ENCODE results near the gene FXYD4. TPM values are rescaled to one million over a fixed set of nuclear protein-coding genes. Genes with fewer than 3 reads are reported as not detected.

The FXYD4 gene
- polyA plus RNA-seq, 1 experiment: not detected

DNA sequence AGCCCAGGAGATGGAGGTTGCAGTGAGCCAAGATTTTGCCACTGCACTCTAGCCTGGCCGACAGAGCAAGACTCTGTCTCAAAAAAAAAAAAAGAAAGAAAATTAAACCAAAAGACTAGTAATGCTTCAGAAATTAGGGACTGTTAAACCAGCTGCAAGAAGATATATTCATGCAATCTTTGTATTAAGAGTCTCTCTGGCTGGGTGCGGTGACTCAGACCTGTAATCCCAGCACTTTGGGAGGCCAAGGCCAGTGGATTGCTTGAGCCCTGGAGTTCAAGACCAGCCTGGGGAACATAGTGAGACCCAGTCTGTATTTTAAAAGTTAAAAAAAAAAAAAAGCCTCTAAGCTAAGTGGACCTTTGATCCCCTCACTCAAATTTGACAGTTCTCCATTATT, 40.1 kb downstream of the FXYD4 start:
- DNase-seq (ENCODE audit: low read depth, low spot score): no peak
- H3K4me3 ChIP-seq (ENCODE audit: low read depth, low read length): no peak overlapping the region
- no peaks in the 10 kb centered on the region; the same call in 1 of the 2 replicates for H3K9me3 ChIP-seq (ENCODE audit: control insufficient read depth, insufficient read depth, low read length)
- TF ChIP-seq, protein P1, sequence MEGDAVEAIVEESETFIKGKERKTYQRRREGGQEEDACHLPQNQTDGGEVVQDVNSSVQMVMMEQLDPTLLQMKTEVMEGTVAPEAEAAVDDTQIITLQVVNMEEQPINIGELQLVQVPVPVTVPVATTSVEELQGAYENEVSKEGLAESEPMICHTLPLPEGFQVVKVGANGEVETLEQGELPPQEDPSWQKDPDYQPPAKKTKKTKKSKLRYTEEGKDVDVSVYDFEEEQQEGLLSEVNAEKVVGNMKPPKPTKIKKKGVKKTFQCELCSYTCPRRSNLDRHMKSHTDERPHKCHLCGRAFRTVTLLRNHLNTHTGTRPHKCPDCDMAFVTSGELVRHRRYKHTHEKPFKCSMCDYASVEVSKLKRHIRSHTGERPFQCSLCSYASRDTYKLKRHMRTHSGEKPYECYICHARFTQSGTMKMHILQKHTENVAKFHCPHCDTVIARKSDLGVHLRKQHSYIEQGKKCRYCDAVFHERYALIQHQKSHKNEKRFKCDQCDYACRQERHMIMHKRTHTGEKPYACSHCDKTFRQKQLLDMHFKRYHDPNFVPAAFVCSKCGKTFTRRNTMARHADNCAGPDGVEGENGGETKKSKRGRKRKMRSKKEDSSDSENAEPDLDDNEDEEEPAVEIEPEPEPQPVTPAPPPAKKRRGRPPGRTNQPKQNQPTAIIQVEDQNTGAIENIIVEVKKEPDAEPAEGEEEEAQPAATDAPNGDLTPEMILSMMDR (IDR thresholded peaks at IDR 0.05; ENCODE audit: low read depth, low read length): no peak
- no peaks in the 10 kb centered on the region for H3K27me3 ChIP-seq (ENCODE audit: control insufficient read depth, insufficient read depth, low read length)
- POLR2A ChIA-PET: no interaction called here
- no peak overlapping the region for H3K27ac ChIP-seq (ENCODE audit: low read depth, low read length)
- CTCF ChIA-PET: no interaction called here

DNA sequence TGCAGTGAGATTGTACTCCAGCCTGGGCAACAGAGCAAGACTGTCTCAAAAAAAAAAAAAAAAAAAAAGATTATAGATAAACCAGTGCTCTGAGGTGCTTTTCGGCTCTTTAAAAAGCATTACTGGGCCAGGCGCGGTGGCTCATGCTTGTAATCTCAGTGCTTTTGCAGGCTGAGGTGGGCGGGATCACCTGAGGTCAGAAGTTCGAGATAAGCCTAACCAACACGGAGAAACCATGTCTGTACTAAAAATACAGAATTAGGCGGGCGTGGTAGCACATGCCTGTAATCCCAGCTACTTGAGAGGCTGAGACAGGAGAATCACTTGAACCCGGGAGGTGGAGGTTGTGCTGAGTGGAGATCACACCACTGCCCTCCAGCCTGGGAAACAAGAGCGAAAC, 44.1 kb downstream of the FXYD4 start:
- Histone ChIP-seq H3K9me3 (ENCODE audit: control insufficient read depth, insufficient read depth, low read length) (peaks cover 4% of the 10 kb centered on the region; the same call in 1 of the 2 replicates), H3K27ac (ENCODE audit: low read depth, low read length) (no peak overlapping the region), H3K27me3 (ENCODE audit: control insufficient read depth, insufficient read depth, low read length) (no peaks in the 10 kb centered on the region), H3K4me3 (ENCODE audit: low read depth, low read length) (no peak overlapping the region)
- TF ChIP-seq, protein P1 (IDR thresholded peaks at IDR 0.05; ENCODE audit: low read depth, low read length): no peak
- CTCF ChIA-PET: no interaction called here
- no peak for DNase-seq (ENCODE audit: low read depth, low spot score)
- POLR2A ChIA-PET: no interaction called here

DNA sequence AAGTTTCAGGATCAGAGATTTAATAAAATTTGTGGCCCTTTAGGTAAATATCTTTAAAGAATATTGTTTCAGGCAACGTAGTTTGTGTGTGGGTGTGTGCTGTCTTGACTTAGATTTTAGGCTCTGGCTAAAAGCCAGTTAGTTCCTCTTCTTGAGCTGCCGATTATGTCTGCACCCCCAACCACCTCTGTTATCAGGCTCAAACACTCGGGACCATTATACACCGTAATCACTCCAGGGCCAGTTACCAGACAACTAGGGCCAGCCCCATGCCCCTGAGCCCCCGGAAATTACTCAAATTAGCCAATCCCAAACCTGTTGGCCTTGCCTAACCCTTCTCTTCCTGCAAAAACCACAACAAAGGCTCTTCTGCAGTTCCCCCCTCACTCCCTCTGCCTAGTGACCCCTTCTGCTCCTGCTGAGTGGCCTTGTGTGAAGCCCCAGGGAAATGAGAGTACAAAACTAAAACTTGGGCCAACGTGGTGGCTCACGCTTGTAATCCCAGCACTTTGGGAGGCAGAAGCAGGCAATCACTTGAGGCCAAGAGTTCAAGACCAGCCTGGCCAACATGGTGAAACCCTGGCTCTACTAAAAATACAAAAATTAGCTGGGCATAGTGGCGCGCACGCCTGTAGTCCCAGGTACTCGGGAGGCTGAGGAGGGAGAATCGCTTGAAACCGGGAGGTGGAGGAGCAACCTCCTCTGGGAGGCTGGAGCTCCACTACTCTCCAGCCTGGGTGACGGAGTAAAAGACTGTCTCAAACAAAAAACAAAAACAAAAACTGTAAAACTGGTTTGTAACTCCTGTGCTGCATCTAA, 46.7 kb downstream of the FXYD4 start:
- Histone ChIP-seq H3K9me3 (ENCODE audit: control insufficient read depth, insufficient read depth, low read length) (peaks cover 4% of the 10 kb centered on the region; the same call in 1 of the 2 replicates), H3K4me3 (ENCODE audit: low read depth, low read length) (no peak overlapping the region), H3K27me3 (ENCODE audit: control insufficient read depth, insufficient read depth, low read length) (no peaks in the 10 kb centered on the region), H3K27ac (ENCODE audit: low read depth, low read length) (no peak overlapping the region)
- DNase-seq (ENCODE audit: low read depth, low spot score): no peak
- ChIA-PET POLR2A (interaction anchor here (1.5 kb wide), 1 partner anchor 9 kb away, joined by 5 read pairs; the partner anchor contains the start of gene HNRNPF), CTCF (no interaction called here)
- TF ChIP-seq, protein P1 (IDR thresholded peaks at IDR 0.05; ENCODE audit: low read depth, low read length): no peak

DNA sequence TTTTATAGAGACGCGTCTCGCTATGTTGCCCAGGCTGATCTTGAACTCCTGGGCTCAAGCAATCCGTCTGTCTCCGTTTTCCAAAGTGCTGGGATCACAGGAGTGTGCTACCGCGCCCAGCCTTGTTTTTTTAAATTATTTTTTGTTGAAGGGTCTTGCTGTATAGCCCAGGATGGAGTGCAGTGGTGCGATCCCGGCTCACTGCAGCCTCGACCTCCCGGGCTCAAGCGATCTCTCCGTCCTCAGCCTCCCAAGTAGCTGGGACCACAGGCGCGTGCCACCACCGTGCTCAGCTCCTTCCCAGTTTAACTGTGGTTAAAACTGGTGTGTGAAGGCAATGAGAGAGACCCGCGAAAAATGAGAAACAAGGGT, 48.5 kb downstream of the FXYD4 start:
- CTCF ChIA-PET: no interaction called here
- POLR2A ChIA-PET: interaction anchor here (0.8 to 1.7 kb wide), 3 partner anchors 11 to 38 kb away, joined by 5 to 7 read pairs (median 6); partner anchors contain the start of gene HNRNPF
- DNase-seq (ENCODE audit: low read depth, low spot score): no peak
- no peaks in the 10 kb centered on the region for H3K27me3 ChIP-seq (ENCODE audit: control insufficient read depth, insufficient read depth, low read length)
- peaks cover 4% of the 10 kb centered on the region; the same call in 1 of the 2 replicates for H3K9me3 ChIP-seq (ENCODE audit: control insufficient read depth, insufficient read depth, low read length)
- TF ChIP-seq, protein P1 (IDR thresholded peaks at IDR 0.05; ENCODE audit: low read depth, low read length): no peak
- H3K27ac ChIP-seq (ENCODE audit: low read depth, low read length): peak overlapping the region; percentile 97
- H3K4me3 ChIP-seq (ENCODE audit: low read depth, low read length): peak overlapping the region; percentile 46

Data from AG04450 (cell line).